Glutamatergic neuron (in vitro differentiated cells): ENCODE data around the gene MTHFD1L. TPM values are rescaled to one million over a fixed set of nuclear protein-coding genes. Genes with fewer than 3 reads are reported as not detected.

ENCODE experiments used
- DNase-seq: peaks from one replicate; pipeline ENCODE4 v3.0.0; 2022
- H3K27ac Mint-ChIP-seq: one replicate; pipeline ENCODE4 v1.8.0; 2020; ENCODE audit warnings: mild to moderate bottlenecking, mixed read lengths, inconsistent platforms; ENCODE audit not compliant: unreplicated experiment
- H3K27me3 Mint-ChIP-seq: one replicate; pipeline ENCODE4 v1.8.0; 2020; ENCODE audit warnings: mild to moderate bottlenecking, moderate library complexity, mixed read lengths, inconsistent platforms; ENCODE audit not compliant: unreplicated experiment
- H3K36me3 Mint-ChIP-seq: one replicate; pipeline ENCODE4 v1.8.0; 2020; ENCODE audit warnings: mild to moderate bottlenecking, mixed read lengths, inconsistent platforms; ENCODE audit not compliant: unreplicated experiment
- H3K4me1 Mint-ChIP-seq: one replicate; pipeline ENCODE4 v1.8.0; 2020; ENCODE audit warnings: mild to moderate bottlenecking, low read depth, mixed read lengths, inconsistent platforms; ENCODE audit not compliant: unreplicated experiment
- H3K4me3 Mint-ChIP-seq: one replicate; pipeline ENCODE4 v1.8.0; 2020; ENCODE audit warnings: mild to moderate bottlenecking, mixed read lengths, inconsistent platforms; ENCODE audit not compliant: unreplicated experiment
- H3K9me3 Mint-ChIP-seq: one replicate; pipeline ENCODE4 v1.8.0; 2020; ENCODE audit warnings: mild to moderate bottlenecking, moderate library complexity, mixed read lengths, inconsistent platforms; ENCODE audit not compliant: unreplicated experiment
- total RNA-seq: library from RNA; stranded (reverse); fragmentation: NEBNext Ultra II Directional; extraction: Animal tissue kit (Norgen Biotek cat#: 25700); gene quantifications from one replicate; pipeline ENCODE4 v1.2.1, GENCODE V29; 2021; ENCODE audit not compliant: unreplicated experiment
- TF ChIP-seq, protein P1 (sequence below): fragments of 200-600 bp; sonication (generic); IDR thresholded peaks from one replicate; pipeline ENCODE4 v1.5.0; 2021; ENCODE audit not compliant: partially characterized antibody, unreplicated experiment

The MTHFD1L gene
- total RNA-seq, 1 donor from 2014 or later: 35.9 TPM

DNA sequence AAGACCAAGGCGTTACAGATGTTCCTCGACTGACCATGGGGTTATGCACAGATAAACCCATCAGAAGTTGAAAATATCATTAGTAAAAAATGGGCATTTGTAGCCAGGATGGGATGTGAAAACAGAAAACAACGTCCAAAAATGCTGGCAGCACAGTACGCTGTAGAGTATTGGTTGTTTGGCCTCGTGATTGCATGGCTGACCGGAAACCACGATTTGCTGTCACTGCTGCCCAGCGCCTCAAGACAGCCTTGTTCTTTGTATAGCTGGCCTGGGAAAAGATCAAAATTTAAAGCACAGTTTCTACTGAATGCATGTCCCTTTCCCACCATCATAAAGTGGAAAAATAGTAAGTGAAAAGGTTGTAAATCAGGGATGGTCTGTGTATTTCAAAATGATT, 41.9 kb downstream of the MTHFD1L start:
- TF ChIP-seq, protein P1, sequence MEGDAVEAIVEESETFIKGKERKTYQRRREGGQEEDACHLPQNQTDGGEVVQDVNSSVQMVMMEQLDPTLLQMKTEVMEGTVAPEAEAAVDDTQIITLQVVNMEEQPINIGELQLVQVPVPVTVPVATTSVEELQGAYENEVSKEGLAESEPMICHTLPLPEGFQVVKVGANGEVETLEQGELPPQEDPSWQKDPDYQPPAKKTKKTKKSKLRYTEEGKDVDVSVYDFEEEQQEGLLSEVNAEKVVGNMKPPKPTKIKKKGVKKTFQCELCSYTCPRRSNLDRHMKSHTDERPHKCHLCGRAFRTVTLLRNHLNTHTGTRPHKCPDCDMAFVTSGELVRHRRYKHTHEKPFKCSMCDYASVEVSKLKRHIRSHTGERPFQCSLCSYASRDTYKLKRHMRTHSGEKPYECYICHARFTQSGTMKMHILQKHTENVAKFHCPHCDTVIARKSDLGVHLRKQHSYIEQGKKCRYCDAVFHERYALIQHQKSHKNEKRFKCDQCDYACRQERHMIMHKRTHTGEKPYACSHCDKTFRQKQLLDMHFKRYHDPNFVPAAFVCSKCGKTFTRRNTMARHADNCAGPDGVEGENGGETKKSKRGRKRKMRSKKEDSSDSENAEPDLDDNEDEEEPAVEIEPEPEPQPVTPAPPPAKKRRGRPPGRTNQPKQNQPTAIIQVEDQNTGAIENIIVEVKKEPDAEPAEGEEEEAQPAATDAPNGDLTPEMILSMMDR: no peak
- Mint-ChIP-seq H3K27me3 (no peaks in the 10 kb centered on the region), H3K27ac (no peak overlapping the region), H3K4me3 (no peak overlapping the region), H3K36me3 (peaks cover 2% of the 10 kb centered on the region), H3K9me3 (peaks cover 5% of the 10 kb centered on the region), H3K4me1 (peaks cover 3% of the 10 kb centered on the region)
- DNase-seq: no peak

DNA sequence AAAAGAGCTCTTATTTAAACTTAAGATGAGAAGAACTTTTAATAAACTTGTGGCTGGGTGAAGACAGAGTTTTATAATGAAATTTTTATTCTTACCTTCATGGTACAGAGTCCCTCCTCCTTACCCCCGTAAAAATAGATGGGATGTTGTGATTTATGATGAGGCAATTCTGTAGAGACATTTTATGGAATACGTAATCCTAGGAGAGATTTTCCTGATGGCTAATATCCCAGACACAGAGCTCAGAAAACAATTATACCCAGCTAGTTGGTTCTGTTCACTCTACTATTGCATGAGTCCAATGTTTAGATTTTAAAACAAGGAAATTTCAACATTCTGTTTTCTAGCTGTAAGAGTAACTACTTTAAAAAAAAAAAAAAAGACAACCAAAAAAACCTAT, 43.4 kb downstream of the MTHFD1L start:
- Mint-ChIP-seq H3K4me1 (no peaks in the 10 kb centered on the region), H3K27ac (no peak overlapping the region), H3K4me3 (no peak overlapping the region), H3K27me3 (no peaks in the 10 kb centered on the region), H3K36me3 (peaks cover 5% of the 10 kb centered on the region), H3K9me3 (peaks cover 5% of the 10 kb centered on the region)
- TF ChIP-seq, protein P1: no peak
- DNase-seq: no peak

DNA sequence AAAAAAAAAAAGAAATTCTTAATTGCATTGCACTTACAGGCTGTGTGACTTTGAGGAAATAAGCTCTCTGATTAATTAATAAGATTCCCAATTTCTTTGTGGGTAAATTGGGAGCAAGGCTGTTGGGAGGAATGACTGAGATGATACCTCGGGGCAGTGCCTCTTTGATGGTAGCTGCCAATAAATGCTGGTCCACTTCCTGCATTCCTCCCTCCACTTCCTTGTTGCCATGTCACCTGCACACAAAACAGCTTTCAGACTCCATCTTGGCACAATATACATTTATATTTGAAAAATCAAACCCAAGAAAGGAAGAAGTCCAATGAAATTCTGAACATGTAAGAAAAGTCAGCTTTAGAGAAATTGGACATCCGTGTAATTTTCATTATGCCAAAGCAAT, 45.1 kb downstream of the MTHFD1L start:
- no peak overlapping the region for H3K4me3 Mint-ChIP-seq
- H3K36me3 Mint-ChIP-seq: peaks cover 5% of the 10 kb centered on the region
- no peaks in the 10 kb centered on the region for H3K27me3 Mint-ChIP-seq
- no peak for DNase-seq
- no peaks in the 10 kb centered on the region for H3K4me1 Mint-ChIP-seq
- TF ChIP-seq, protein P1: no peak
- H3K27ac Mint-ChIP-seq: no peak overlapping the region
- H3K9me3 Mint-ChIP-seq: peaks cover 5% of the 10 kb centered on the region

DNA sequence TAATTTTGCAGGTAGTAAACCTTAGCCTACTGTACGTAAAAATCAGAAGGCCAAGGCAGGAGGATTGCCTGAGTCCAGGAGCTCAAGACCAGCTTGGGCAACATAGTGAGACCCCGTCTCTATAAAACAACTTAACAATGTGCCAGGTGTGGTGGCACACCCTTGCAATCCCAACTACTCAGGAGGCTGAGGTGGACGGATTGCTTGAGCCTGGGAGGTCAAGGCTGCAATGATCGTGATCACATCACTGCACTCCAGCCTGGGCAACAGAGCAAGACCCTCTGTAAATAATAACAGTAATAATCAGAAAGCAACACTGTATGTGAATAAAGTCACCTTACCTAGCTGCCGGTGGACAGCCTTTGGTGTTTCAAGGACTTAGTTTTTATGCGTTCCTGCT, 48.9 kb downstream of the MTHFD1L start:
- TF ChIP-seq, protein P1: no peak
- Mint-ChIP-seq H3K36me3 (peaks cover 5% of the 10 kb centered on the region), H3K9me3 (peaks cover 2% of the 10 kb centered on the region), H3K27ac (no peak overlapping the region), H3K27me3 (no peaks in the 10 kb centered on the region), H3K4me1 (no peaks in the 10 kb centered on the region), H3K4me3 (no peak overlapping the region)
- DNase-seq: no peak

DNA sequence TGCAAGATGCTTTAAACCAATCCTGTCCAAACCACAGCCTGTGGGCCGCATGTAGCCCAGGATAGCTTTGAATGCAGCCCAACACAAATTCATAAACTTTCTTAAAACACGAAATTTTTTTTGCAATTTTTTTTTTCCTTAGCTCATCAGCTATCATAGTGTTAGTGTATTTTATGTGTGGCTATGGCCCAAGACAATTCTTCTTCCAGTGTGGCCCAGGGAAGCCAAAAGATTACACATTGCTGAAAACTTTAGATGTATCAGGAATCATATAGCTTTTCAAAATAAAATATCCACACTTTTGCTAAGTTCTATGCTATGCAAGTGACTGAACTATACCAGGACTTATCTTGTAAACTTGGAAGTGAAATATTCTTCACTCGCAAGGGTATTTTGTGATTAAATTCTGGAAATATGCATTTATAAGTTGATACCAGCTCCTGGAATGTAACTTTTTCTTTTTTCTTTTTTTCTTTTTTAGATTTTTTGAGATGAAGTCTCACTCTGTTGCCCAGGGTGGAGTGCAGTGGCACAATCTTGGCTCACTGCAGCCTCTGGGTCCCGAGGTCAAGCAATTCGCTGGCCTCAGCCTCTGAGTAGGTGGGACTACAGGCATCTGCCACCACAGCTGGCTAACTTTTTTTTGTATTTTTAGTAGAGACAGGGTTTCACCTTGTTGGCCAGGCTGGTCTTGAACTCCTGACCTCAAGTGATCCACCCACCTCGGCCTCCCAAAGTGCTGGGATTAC, 49.8 kb downstream of the MTHFD1L start:
- TF ChIP-seq, protein P1: no peak
- Mint-ChIP-seq H3K4me1 (no peaks in the 10 kb centered on the region), H3K36me3 (peaks cover 5% of the 10 kb centered on the region), H3K27ac (no peak overlapping the region), H3K27me3 (no peaks in the 10 kb centered on the region), H3K9me3 (no peaks in the 10 kb centered on the region), H3K4me3 (no peak overlapping the region)
- no peak for DNase-seq
